Measurements from ENCODE around the gene HMCN2.

- TF ChIP-seq CTCF (conservative IDR thresholded peaks at IDR 0.05) (no peak), EZH2 (IDR thresholded peaks at IDR 0.05; ENCODE audit: low read depth) (no peak)
Observed at GRCh38 chr9:130443840-130444492, 178.4 kb downstream of the HMCN2 start.
